HG03432 (cell line): ENCODE results near the gene IP6K1.
"Not testable (repeated sequence)": the region's sequence is repeated elsewhere in the genome, so short reads cannot be mapped to it uniquely, and the experiment has no call there.

ENCODE experiments used
- ATAC-seq: cut with Tn5 transposase; IDR thresholded peaks from one replicate; pipeline ENCODE4 v1.9.1; 2021; ENCODE audit warnings: mild to moderate bottlenecking, moderate library complexity; ENCODE audit not compliant: unreplicated experiment

Gene IP6K1

DNA sequence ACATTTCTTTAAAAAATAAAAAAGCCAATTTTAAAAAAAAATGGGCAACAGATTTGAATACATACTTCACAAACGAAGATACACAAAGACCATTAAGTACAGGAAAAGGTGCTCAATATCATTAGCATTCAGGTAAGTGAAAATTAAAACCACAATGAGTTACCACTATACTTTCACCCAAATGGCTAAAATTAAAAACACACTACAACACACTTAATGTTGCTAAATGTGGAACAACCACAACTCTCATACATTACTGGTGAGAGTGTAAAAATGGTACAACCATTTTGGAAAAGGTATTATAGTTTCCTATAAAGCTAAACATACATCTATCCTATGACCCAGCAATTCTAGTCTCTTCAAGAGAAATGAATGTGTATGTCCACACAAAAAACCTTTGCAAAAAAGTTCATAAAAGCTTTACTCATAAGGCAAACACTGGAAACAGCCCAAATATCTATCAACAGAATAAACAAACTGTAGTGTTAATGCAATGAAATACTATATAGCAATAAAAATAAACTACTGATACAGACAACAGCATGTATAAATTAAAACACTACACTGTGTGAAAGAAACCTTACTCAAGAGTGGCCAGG is 14.9 kb downstream of the IP6K1 start:
- ATAC-seq: no peak

GRCh38 chr3:49769926-49770325 is 16.4 kb downstream of the IP6K1 start:
- ATAC-seq: no peak

GRCh38 chr3:49769286-49769915 is 16.9 kb downstream of the IP6K1 start:
- no peak for ATAC-seq

GRCh38 chr3:49763981-49764380 is 22.4 kb downstream of the IP6K1 start:
- ATAC-seq: no peak

- no peak for ATAC-seq
Measured at GRCh38 chr3:49761661-49762060, 24.7 kb downstream of the IP6K1 start.

DNA sequence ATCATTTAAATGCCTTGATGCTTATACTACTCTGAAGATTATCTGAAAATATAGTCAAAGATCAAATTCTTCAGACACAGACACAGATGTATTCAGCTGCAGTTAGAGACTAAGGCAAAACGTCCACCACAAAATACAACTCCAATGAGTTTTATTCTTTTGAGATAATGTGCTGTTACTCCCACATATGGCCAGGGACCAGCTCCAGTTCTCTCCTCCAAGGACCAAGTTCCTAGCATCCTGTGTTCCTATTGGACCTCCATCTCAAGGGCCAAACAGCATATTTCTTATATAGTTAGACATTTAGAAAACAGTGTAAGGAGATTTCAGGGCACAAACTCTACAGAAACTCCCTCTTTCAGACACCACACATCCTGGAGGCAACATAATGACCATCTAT is 27.1 kb downstream of the IP6K1 start:
- no peak for ATAC-seq

DNA sequence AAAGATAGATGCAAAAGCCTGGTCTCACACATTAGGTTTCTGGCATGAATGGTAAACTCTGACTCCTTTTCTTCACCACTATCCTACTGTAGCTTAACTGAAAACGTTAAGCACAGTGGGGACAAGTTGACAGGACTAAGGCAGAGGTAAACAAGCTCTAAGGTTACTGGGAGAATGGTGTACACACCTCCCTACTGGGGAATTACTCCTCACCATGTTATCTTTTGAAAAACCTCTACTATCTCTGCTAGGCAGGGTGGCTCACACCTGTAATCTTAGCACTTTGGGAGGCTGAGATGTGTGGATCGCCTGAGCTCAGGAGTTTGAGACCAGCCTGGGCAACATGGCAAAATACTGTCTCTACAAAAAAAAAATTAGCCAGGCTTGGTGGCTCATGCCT is 29.1 kb downstream of the IP6K1 start:
- no peak for ATAC-seq

- no peak for ATAC-seq
Measured at GRCh38 chr3:49756036-49756435, 30.3 kb downstream of the IP6K1 start.

DNA sequence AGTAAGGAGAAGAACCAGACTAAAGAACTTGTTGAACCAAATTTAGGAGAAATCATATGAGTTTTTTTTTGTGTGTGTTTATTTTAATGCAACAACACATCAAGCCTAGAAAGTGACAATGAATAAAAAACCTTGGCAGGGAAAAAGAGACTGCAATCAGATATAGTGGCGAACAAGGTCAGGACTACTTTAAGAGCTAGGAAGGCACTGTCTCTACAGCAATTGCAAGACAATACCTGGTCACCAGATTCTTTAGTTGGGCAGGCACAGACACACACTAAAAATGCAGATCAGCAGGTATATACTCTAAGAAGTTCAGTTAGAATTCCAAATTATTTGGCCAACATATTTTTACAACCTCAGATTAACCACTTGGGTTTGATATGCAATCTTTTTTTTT is 31.8 kb downstream of the IP6K1 start:
- ATAC-seq: no peak

- ATAC-seq: no peak
Measured at GRCh38 chr3:49751501-49751900, 34.8 kb downstream of the IP6K1 start.

GRCh38 chr3:49750056-49750455 is 36.3 kb downstream of the IP6K1 start:
- no peak for ATAC-seq

- not testable (repeated sequence) for ATAC-seq
Measured at GRCh38 chr3:49748874-49749273, 37.5 kb downstream of the IP6K1 start.

- no peak for ATAC-seq
Measured at GRCh38 chr3:49747792-49748480, 38.4 kb downstream of the IP6K1 start.

GRCh38 chr3:49745986-49746385 is 40.4 kb downstream of the IP6K1 start:
- no peak for ATAC-seq

DNA sequence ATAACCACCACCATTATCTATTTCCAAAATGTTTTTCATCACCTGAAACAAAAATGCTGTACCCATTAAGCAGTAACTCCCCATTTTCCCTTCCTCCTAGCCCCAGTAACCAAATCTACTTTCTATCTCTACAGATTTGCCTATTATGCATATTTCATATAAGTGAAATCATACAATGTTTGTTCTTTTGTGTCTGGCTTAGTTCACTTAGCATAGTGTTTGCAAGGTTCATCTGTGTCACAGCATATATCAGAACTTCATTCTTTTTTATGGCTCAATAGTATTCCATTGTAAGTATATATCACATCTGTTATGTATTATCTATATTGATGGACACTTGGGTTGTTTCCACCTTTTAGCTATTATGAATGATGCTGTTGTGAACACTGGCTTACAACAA is 45.9 kb downstream of the IP6K1 start:
- ATAC-seq: no peak

DNA sequence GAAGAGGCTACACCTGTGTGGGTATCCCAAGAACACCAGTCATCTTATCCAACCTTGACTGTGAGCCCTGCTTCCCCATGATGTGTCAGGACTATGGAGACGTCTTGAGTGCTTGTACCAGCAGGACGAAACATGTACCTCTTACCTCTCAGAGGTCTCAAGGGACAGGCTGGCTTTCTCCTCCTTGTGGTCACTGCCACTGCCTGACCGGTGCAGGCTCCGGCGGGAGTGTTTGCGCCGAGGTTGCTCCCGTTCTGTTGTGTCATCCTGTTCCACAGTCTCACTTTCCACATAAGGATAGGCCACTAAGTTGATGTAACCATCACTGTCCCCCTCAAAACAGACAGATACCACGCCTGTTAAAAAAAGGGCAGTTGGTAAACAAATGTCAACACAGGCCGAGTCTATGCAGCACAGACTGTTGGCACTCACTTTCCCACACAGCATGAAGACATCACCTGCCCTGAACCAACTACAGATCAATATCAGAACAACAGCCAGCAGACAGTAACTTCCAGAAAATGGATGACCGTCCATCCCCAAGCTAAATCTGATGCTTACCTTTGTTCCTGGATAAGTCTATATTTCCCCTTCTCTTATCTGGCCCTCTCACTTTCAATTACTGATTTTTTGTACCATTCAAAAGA is 48.2 kb downstream of the IP6K1 start:
- no peak for ATAC-seq

- ATAC-seq: no peak
Measured at GRCh38 chr3:49734752-49735151, 51.6 kb downstream of the IP6K1 start.

GRCh38 chr3:49733551-49733950 is 52.8 kb downstream of the IP6K1 start:
- no peak for ATAC-seq

DNA sequence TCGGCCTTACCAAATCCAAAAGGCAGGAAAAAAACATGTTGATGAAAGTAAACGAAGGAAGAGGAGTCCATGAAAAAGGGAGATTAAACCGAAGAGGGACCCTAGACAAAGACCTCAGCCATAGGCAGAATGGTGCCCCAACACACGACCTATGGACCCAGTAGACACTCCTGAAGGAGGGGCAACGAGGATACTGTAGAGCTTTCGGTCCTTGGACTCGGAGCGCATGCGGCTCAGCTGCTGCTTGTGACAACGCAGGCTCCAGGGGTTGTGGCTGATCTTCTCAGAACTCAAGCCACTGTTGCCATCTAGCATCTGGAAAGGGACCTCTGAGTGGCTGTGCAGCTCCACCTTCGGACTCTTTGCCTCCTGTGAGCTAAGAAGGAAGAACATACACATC is 53.7 kb downstream of the IP6K1 start:
- no peak for ATAC-seq

DNA sequence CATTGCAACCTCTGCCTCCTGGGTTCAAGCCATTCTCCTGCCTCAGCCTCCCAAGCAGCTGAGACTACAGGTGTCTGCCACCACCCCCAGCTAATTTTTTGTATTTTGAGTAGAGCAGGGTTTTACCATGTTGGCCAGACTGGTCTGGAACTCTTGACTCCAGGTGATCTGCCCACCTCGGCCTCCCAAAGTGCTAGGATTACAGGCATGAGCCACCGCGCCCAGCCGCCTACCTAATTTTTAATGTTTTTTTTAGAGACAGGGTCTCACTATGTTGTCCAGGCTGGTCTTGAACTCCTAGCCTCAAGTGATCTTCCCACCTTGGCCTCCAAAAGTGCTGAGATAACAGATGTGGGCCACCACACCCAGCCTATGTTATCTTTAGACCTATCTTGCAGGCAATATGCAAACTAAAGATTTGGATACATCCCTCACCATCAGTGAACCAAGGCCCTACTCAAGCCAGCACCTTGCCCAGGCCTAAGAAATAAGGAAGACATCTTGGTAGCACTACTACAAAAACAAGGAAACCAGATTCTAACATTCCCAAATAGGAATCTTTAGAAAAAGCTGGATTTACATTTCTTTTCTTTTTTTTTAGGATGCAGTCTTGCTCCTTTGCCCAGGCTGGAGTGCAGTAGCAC is 56.3 kb downstream of the IP6K1 start:
- ATAC-seq: no peak

DNA sequence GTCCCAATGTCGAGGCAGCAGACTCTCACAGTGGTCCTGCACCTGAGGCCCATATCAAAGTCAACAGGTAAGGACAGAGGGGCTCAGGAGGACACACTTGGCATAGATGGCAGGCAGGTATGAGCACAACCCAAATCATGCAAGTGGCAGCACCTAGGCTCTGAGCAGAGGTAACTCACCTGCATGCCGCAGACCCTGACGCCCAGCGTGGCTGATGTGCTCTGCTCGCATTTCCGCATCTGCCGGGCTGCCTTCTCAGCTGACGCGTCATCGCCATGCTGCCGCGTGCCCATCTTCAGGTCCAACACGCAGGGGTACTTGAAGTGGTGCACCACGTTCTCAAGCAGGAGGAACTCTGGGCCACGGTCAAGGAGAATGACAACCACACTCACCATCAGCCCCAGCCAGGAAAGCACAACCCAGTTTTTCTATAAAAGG is 58.4 kb downstream of the IP6K1 start:
- no peak for ATAC-seq
